Measurements from ENCODE around the gene RAET1E.
"Not testable (repeated sequence)": the region's sequence is repeated elsewhere in the genome, so short reads cannot be mapped to it uniquely, and the experiment has no call there.

Gene RAET1E

GRCh38 chr6:149897855-149898744 lies at the start of gene RAET1E:
Gene RAET1E, minus strand, starts transcription at chr6:149898113. Its CDS starts 7,212 bp downstream, at chr6:149890901.
- no peak for DNase-seq (ENCODE audit: low spot score)

GRCh38 chr6:149947533-149947932 lies 49.6 kb upstream of the RAET1E start:
- DNase-seq (ENCODE audit: low spot score) = not testable (repeated sequence)

GRCh38 chr6:149946631-149947030 lies 48.7 kb upstream of the RAET1E start:
- not testable (repeated sequence) for DNase-seq (ENCODE audit: low spot score)

- DNase-seq (ENCODE audit: low spot score) = not testable (repeated sequence)
Measured at GRCh38 chr6:149945276-149945675, 47.4 kb upstream of the RAET1E start.

- DNase-seq (ENCODE audit: low spot score) = not testable (repeated sequence)
Measured at GRCh38 chr6:149943321-149943720, 45.4 kb upstream of the RAET1E start.

GRCh38 chr6:149942461-149942829 lies 44.5 kb upstream of the RAET1E start:
- DNase-seq (ENCODE audit: low spot score) = no peak

GRCh38 chr6:149941583-149942460 lies 43.9 kb upstream of the RAET1E start, which contains the start of gene ULBP2:
Gene ULBP2, plus strand, starts transcription at chr6:149942014. Its CDS starts 59 bp downstream, at chr6:149942073.
- peak; percentile 98 for DNase-seq (ENCODE audit: low spot score)

GRCh38 chr6:149940672-149940982 lies 42.7 kb upstream of the RAET1E start:
- no peak for DNase-seq (ENCODE audit: low spot score)

GRCh38 chr6:149939909-149940671 lies 42.2 kb upstream of the RAET1E start:
- no peak for DNase-seq (ENCODE audit: low spot score)

- no peak for DNase-seq (ENCODE audit: low spot score)
Measured at GRCh38 chr6:149939356-149939648, 41.4 kb upstream of the RAET1E start.

GRCh38 chr6:149938571-149939355 lies 40.9 kb upstream of the RAET1E start:
- peak; percentile 31 for DNase-seq (ENCODE audit: low spot score)

- DNase-seq (ENCODE audit: low spot score) = not testable (repeated sequence)
Measured at GRCh38 chr6:149938013-149938570, 40.2 kb upstream of the RAET1E start.

- no peak for DNase-seq (ENCODE audit: low spot score)
Measured at GRCh38 chr6:149936743-149937142, 38.8 kb upstream of the RAET1E start.

- no peak for DNase-seq (ENCODE audit: low spot score)
Measured at GRCh38 chr6:149935668-149936067, 37.8 kb upstream of the RAET1E start.

- DNase-seq (ENCODE audit: low spot score) = no peak
Measured at GRCh38 chr6:149935246-149935645, 37.3 kb upstream of the RAET1E start.

- DNase-seq (ENCODE audit: low spot score) = peak; percentile 42
Measured at GRCh38 chr6:149934249-149935156, 36.6 kb upstream of the RAET1E start.

- DNase-seq (ENCODE audit: low spot score) = no peak
Measured at GRCh38 chr6:149933461-149933860, 35.5 kb upstream of the RAET1E start.

GRCh38 chr6:149933036-149933435 lies 35.1 kb upstream of the RAET1E start:
- no peak for DNase-seq (ENCODE audit: low spot score)

GRCh38 chr6:149931501-149931900 lies 33.6 kb upstream of the RAET1E start:
- no peak for DNase-seq (ENCODE audit: low spot score)

- DNase-seq (ENCODE audit: low spot score) = no peak
Measured at GRCh38 chr6:149929422-149929821, 31.5 kb upstream of the RAET1E start.

Measured in hepatic stellate cell (primary cell).